GM13977 (cell line): ENCODE measurements around the gene WDFY2.

Experiments
- DNase-seq: peaks from one replicate; pipeline ENCODE4 v3.0.0; 2012; ENCODE audit warnings: low spot score
- CTCF ChIP-seq: IDR thresholded peaks from 2 replicates; pipeline ENCODE4 v1.5.1; 2012; ENCODE audit warnings: mild to moderate bottlenecking, control low read depth; ENCODE audit not compliant: insufficient read depth; ENCODE audit errors: extremely low read depth, missing control alignments
- in situ Hi-C: fragments of 300-500 bp; cut with MboI; formaldehyde crosslinking; loops from one replicate; pipeline ENCODE4 v1.12.0; 2022; ENCODE audit warnings: low sequenced_read_pairs, low pct_unique_long_range_greater_than_20kb, mixed read lengths, inconsistent platforms; ENCODE audit not compliant: unreplicated experiment

WDFY2 gene

GRCh38 chr13:51663973-51664957 is 80.0 kb downstream of the WDFY2 start:
- DNase-seq: no peak
- no peak for TF ChIP-seq CTCF
- in situ Hi-C loops: no loop called here

GRCh38 chr13:51665456-51665855 is 81.2 kb downstream of the WDFY2 start:
- in situ Hi-C loops: no loop called here

GRCh38 chr13:51666374-51666773 is 82.1 kb downstream of the WDFY2 start:
- no peak for TF ChIP-seq CTCF
- DNase-seq: no peak
- in situ Hi-C loops: no loop called here

More at GRCh38 chr13:51665456-51665855, 81.2 kb downstream of the WDFY2 start:
- no peak for TF ChIP-seq CTCF
- DNase-seq: no peak

- no peak for TF ChIP-seq CTCF
- no peak for DNase-seq
- in situ Hi-C loops: no loop called here
These were observed 82.6 kb downstream of the WDFY2 start for GRCh38 chr13:51666839-51667238.

DNA sequence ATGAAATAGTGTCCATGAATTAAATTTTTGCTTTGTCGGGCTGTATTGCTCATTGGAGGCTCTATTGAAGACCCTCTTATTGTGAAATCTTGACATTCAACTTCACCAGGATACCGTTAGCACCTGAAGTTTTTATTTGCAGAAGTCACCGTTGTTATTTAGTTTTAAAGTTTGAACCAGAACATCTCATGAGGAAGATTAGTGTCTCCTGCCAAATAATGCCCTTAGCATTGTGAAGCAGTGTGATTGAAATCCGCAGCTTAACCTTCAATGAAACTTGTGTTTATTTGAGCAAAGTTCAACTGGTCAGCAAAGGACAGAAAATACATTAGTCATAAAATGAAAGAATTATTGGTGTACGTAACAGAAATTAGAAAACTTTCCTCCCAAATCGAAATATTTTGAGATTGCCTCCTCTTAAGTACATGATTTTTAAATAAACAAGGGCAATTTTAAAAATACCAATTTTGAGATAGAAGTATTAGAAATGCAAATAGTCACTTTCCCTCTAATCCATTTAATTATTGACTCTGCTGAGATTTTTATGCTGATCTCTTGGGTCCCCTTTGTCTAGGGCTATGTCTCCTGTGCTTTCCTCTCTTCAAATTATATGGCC is 84.4 kb downstream of the WDFY2 start:
- in situ Hi-C loops: no loop called here
- no peak for TF ChIP-seq CTCF
- no peak for DNase-seq

GRCh38 chr13:51673165-51673564 is 88.9 kb downstream of the WDFY2 start:
- no peak for TF ChIP-seq CTCF
- in situ Hi-C loops: no loop called here
- no peak for DNase-seq
